ENCODE results near the gene LRRC25. TPM values are rescaled to one million over a fixed set of nuclear protein-coding genes. Genes with fewer than 3 reads are reported as not detected.
"Not testable (repeated sequence)": the region's sequence is repeated elsewhere in the genome, so short reads cannot be mapped to it uniquely, and the experiment has no call there.

Gene LRRC25
- total RNA-seq, 1 donor from 2014 or later, result 0.06 TPM

GRCh38 chr19:18368504-18369222 is 28.8 kb downstream of the LRRC25 start:
- H3K4me3 ChIP-seq (ENCODE audit: low read depth, low read length), result no peak overlapping the region
- DNase-seq (ENCODE audit: low read depth), result no peak
- TF ChIP-seq CTCF (conservative IDR thresholded peaks at IDR 0.05; ENCODE audit: low read depth, low read length), result no peak

GRCh38 chr19:18366021-18366435 is 31.4 kb downstream of the LRRC25 start:
- no peak overlapping the region for H3K4me3 ChIP-seq (ENCODE audit: low read depth, low read length)
- TF ChIP-seq CTCF (conservative IDR thresholded peaks at IDR 0.05; ENCODE audit: low read depth, low read length), result no peak
- no peak for DNase-seq (ENCODE audit: low read depth)

- no peak for TF ChIP-seq CTCF (conservative IDR thresholded peaks at IDR 0.05; ENCODE audit: low read depth, low read length)
These were observed 32.4 kb downstream of the LRRC25 start for GRCh38 chr19:18364826-18365528.

GRCh38 chr19:18364277-18364825 is 33.1 kb downstream of the LRRC25 start:
- H3K4me3 ChIP-seq (ENCODE audit: low read depth, low read length); DNase-seq (ENCODE audit: low read depth): not testable (repeated sequence)

More at GRCh38 chr19:18364826-18365528, 32.4 kb downstream of the LRRC25 start:
- no peak overlapping the region for H3K4me3 ChIP-seq (ENCODE audit: low read depth, low read length)
- peak; percentile 98 for DNase-seq (ENCODE audit: low read depth)

GRCh38 chr19:18363787-18364186 is 33.6 kb downstream of the LRRC25 start:
- H3K4me3 ChIP-seq (ENCODE audit: low read depth, low read length), result no peak overlapping the region
- no peak for DNase-seq (ENCODE audit: low read depth)
- no peak for TF ChIP-seq CTCF (conservative IDR thresholded peaks at IDR 0.05; ENCODE audit: low read depth, low read length)

GRCh38 chr19:18362934-18363542 is 34.4 kb downstream of the LRRC25 start:
- TF ChIP-seq CTCF (conservative IDR thresholded peaks at IDR 0.05; ENCODE audit: low read depth, low read length), result no peak
- no peak for DNase-seq (ENCODE audit: low read depth)
- H3K4me3 ChIP-seq (ENCODE audit: low read depth, low read length), result no peak overlapping the region

- TF ChIP-seq CTCF (conservative IDR thresholded peaks at IDR 0.05; ENCODE audit: low read depth, low read length), result no peak
- H3K4me3 ChIP-seq (ENCODE audit: low read depth, low read length), result no peak overlapping the region
- no peak for DNase-seq (ENCODE audit: low read depth)
These were observed 35.8 kb downstream of the LRRC25 start for GRCh38 chr19:18361646-18362045.

Data from epithelial cell of proximal tubule (primary cell).